ENCODE results near the gene SLC44A2. TPM values are rescaled to one million over a fixed set of nuclear protein-coding genes. Genes with fewer than 3 reads are reported as not detected.

Gene SLC44A2
- total RNA-seq, 1 experiment from 2014 or later: 6.2 TPM

GRCh38 chr19:10615429-10616023 lies 9.8 kb upstream of the SLC44A2 start:
- DNase-seq (ENCODE audit: unreplicated experiment): no peak
- no peak overlapping the region for H3K27ac Mint-ChIP-seq (ENCODE audit: low read depth, unreplicated experiment)
- H3K27me3 Mint-ChIP-seq (ENCODE audit: insufficient read depth, unreplicated experiment): no peaks in the 10 kb centered on the region
- BruUV-seq (replicated peaks): no TSS peak
- no peaks in the 10 kb centered on the region for H3K36me3 Mint-ChIP-seq (ENCODE audit: insufficient read depth, unreplicated experiment)
- no peak overlapping the region for H3K4me3 Mint-ChIP-seq (ENCODE audit: unreplicated experiment)
- H3K9me3 Mint-ChIP-seq (ENCODE audit: unreplicated experiment): no peaks in the 10 kb centered on the region
- peaks cover 7% of the 10 kb centered on the region for H3K4me1 Mint-ChIP-seq (ENCODE audit: insufficient read depth, unreplicated experiment)
- no peak for TF ChIP-seq CTCF (IDR thresholded peaks at IDR 0.05; ENCODE audit: unreplicated experiment)
- ChIA-PET POLR2A (no interaction called here), CTCF (no interaction called here)
- intact Hi-C loops (cut with micrococcal nuclease): loop anchor here (2.0 kb wide), 1 partner anchor 13 kb away; no protein-coding TSS in a partner anchor

- Mint-ChIP-seq H3K4me1 (ENCODE audit: insufficient read depth, unreplicated experiment) (peaks cover 7% of the 10 kb centered on the region), H3K9me3 (ENCODE audit: unreplicated experiment) (no peaks in the 10 kb centered on the region), H3K4me3 (ENCODE audit: unreplicated experiment) (peak overlapping the region; percentile 57), H3K27me3 (ENCODE audit: insufficient read depth, unreplicated experiment) (no peaks in the 10 kb centered on the region), H3K36me3 (ENCODE audit: insufficient read depth, unreplicated experiment) (no peaks in the 10 kb centered on the region), H3K27ac (ENCODE audit: low read depth, unreplicated experiment) (peak overlapping the region; percentile 60)
- ChIA-PET POLR2A (interaction anchor here (0.8 to 1.1 kb wide), 2 partner anchors 29 to 100 kb away, joined by 4 read pairs; partner anchors contain the start of gene DNM2), CTCF (interaction anchor here (0.6 to 0.7 kb wide), 3 partner anchors 36 to 127 kb away, joined by 3 to 4 read pairs (median 4); no protein-coding TSS in a partner anchor)
- intact Hi-C loops (cut with micrococcal nuclease): loop anchor here (2.0 kb wide), 1 partner anchor 15 kb away; no protein-coding TSS in a partner anchor
- TF ChIP-seq CTCF (IDR thresholded peaks at IDR 0.05; ENCODE audit: unreplicated experiment): no peak
- no peak for DNase-seq (ENCODE audit: unreplicated experiment)
- BruUV-seq (replicated peaks): no TSS peak
Measured at GRCh38 chr19:10617409-10618121, 7.8 kb upstream of the SLC44A2 start.

DNA sequence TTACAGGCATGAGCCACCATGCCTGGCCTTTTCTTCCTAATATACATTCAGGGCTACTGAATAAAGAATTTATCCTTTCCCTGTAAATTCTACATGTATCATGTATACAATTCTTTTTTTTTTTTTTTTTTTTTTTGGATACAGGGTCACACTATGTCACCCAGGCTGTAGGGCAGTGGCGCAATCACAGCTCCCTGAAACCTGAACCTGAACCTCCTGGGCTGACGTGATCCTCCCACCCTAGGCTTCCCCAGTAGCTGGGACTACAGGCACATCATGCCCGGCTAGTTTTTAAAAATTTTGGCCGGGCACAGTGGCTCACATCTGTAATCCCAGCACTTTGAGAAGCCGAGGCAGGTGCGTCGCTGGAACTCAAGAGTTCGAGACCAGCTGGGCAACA lies 6.5 kb upstream of the SLC44A2 start:
- Mint-ChIP-seq H3K36me3 (ENCODE audit: insufficient read depth, unreplicated experiment) (no peaks in the 10 kb centered on the region), H3K27me3 (ENCODE audit: insufficient read depth, unreplicated experiment) (no peaks in the 10 kb centered on the region), H3K27ac (ENCODE audit: low read depth, unreplicated experiment) (no peak overlapping the region), H3K9me3 (ENCODE audit: unreplicated experiment) (no peaks in the 10 kb centered on the region), H3K4me1 (ENCODE audit: insufficient read depth, unreplicated experiment) (peaks cover 7% of the 10 kb centered on the region), H3K4me3 (ENCODE audit: unreplicated experiment) (no peak overlapping the region)
- no TSS peak for BruUV-seq (replicated peaks)
- intact Hi-C loops (cut with micrococcal nuclease): no loop called here
- ChIA-PET CTCF (interaction anchor here (0.6 to 0.9 kb wide), 5 partner anchors 24 to 195 kb away, joined by 3 to 5 read pairs (median 3); no protein-coding TSS in a partner anchor), POLR2A (interaction anchor here (0.6 kb wide), 1 partner anchor 33 kb away, joined by 3 read pairs; no protein-coding TSS in a partner anchor)
- TF ChIP-seq CTCF (IDR thresholded peaks at IDR 0.05; ENCODE audit: unreplicated experiment): no peak
- no peak for DNase-seq (ENCODE audit: unreplicated experiment)

- ChIA-PET POLR2A (no interaction called here), CTCF (interaction anchor here (2.8 kb wide), 1 partner anchor 24 kb away, joined by 9 read pairs; no protein-coding TSS in a partner anchor)
- no peak overlapping the region for H3K4me3 Mint-ChIP-seq (ENCODE audit: unreplicated experiment)
- DNase-seq (ENCODE audit: unreplicated experiment): no peak
- H3K27me3 Mint-ChIP-seq (ENCODE audit: insufficient read depth, unreplicated experiment): no peaks in the 10 kb centered on the region
- TF ChIP-seq CTCF (IDR thresholded peaks at IDR 0.05; ENCODE audit: unreplicated experiment): no peak
- H3K9me3 Mint-ChIP-seq (ENCODE audit: unreplicated experiment): no peaks in the 10 kb centered on the region
- BruUV-seq (replicated peaks): no TSS peak
- H3K4me1 Mint-ChIP-seq (ENCODE audit: insufficient read depth, unreplicated experiment): peaks cover 8% of the 10 kb centered on the region
- intact Hi-C loops (cut with micrococcal nuclease): no loop called here
- H3K27ac Mint-ChIP-seq (ENCODE audit: low read depth, unreplicated experiment): no peak overlapping the region
- no peaks in the 10 kb centered on the region for H3K36me3 Mint-ChIP-seq (ENCODE audit: insufficient read depth, unreplicated experiment)
Measured at GRCh38 chr19:10620786-10621185, 4.6 kb upstream of the SLC44A2 start.

Data from MCF 10A (cell line).